Glutamatergic neuron (in vitro differentiated cells): ENCODE data around the gene HES1. TPM values are rescaled to one million over a fixed set of nuclear protein-coding genes. Genes with fewer than 3 reads are reported as not detected.

Experiments used
- DNase-seq: peaks from one replicate; pipeline ENCODE4 v3.0.0; 2022
- H3K27ac Mint-ChIP-seq: one replicate; pipeline ENCODE4 v1.8.0; 2020; ENCODE audit warnings: mild to moderate bottlenecking, mixed read lengths, inconsistent platforms; ENCODE audit not compliant: unreplicated experiment
- H3K27me3 Mint-ChIP-seq: one replicate; pipeline ENCODE4 v1.8.0; 2020; ENCODE audit warnings: mild to moderate bottlenecking, moderate library complexity, mixed read lengths, inconsistent platforms; ENCODE audit not compliant: unreplicated experiment
- H3K36me3 Mint-ChIP-seq: one replicate; pipeline ENCODE4 v1.8.0; 2020; ENCODE audit warnings: mild to moderate bottlenecking, mixed read lengths, inconsistent platforms; ENCODE audit not compliant: unreplicated experiment
- H3K4me1 Mint-ChIP-seq: one replicate; pipeline ENCODE4 v1.8.0; 2020; ENCODE audit warnings: mild to moderate bottlenecking, low read depth, mixed read lengths, inconsistent platforms; ENCODE audit not compliant: unreplicated experiment
- H3K4me3 Mint-ChIP-seq: one replicate; pipeline ENCODE4 v1.8.0; 2020; ENCODE audit warnings: mild to moderate bottlenecking, mixed read lengths, inconsistent platforms; ENCODE audit not compliant: unreplicated experiment
- H3K9me3 Mint-ChIP-seq: one replicate; pipeline ENCODE4 v1.8.0; 2020; ENCODE audit warnings: mild to moderate bottlenecking, moderate library complexity, mixed read lengths, inconsistent platforms; ENCODE audit not compliant: unreplicated experiment
- total RNA-seq: library from RNA; stranded (reverse); fragmentation: NEBNext Ultra II Directional; extraction: Animal tissue kit (Norgen Biotek cat#: 25700); gene quantifications from one replicate; pipeline ENCODE4 v1.2.1, GENCODE V29; 2021; ENCODE audit not compliant: unreplicated experiment
- TF ChIP-seq, protein P1 (sequence below): fragments of 200-600 bp; sonication (generic); IDR thresholded peaks from one replicate; pipeline ENCODE4 v1.5.0; 2021; ENCODE audit not compliant: partially characterized antibody, unreplicated experiment

Gene HES1
- total RNA-seq, 1 donor from 2014 or later = 0.34 TPM

GRCh38 chr3:194185221-194185620, 49.3 kb downstream of the HES1 start:
- Mint-ChIP-seq H3K36me3 (no peaks in the 10 kb centered on the region), H3K4me1 (peaks cover 4% of the 10 kb centered on the region), H3K9me3 (no peaks in the 10 kb centered on the region), H3K4me3 (no peak overlapping the region), H3K27ac (no peak overlapping the region), H3K27me3 (no peaks in the 10 kb centered on the region)
- DNase-seq = no peak
- TF ChIP-seq, protein P1, sequence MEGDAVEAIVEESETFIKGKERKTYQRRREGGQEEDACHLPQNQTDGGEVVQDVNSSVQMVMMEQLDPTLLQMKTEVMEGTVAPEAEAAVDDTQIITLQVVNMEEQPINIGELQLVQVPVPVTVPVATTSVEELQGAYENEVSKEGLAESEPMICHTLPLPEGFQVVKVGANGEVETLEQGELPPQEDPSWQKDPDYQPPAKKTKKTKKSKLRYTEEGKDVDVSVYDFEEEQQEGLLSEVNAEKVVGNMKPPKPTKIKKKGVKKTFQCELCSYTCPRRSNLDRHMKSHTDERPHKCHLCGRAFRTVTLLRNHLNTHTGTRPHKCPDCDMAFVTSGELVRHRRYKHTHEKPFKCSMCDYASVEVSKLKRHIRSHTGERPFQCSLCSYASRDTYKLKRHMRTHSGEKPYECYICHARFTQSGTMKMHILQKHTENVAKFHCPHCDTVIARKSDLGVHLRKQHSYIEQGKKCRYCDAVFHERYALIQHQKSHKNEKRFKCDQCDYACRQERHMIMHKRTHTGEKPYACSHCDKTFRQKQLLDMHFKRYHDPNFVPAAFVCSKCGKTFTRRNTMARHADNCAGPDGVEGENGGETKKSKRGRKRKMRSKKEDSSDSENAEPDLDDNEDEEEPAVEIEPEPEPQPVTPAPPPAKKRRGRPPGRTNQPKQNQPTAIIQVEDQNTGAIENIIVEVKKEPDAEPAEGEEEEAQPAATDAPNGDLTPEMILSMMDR = no peak

GRCh38 chr3:194187233-194187944, 51.4 kb downstream of the HES1 start:
- Mint-ChIP-seq H3K27ac (no peak overlapping the region), H3K4me3 (peak overlapping the region; percentile 3), H3K4me1 (peaks cover 2% of the 10 kb centered on the region), H3K27me3 (no peaks in the 10 kb centered on the region), H3K9me3 (no peaks in the 10 kb centered on the region), H3K36me3 (no peaks in the 10 kb centered on the region)
- no peak for DNase-seq
- TF ChIP-seq, protein P1 = no peak

Other genes with a start within 250 kb of the HES1 start
- gene CPN2, start 215.2 kb downstream of the HES1 start, total RNA-seq = not detected
- gene LRRC15, start 233.6 kb downstream of the HES1 start, total RNA-seq = not detected